Endodermal cell (in vitro differentiated cells): Measurements from ENCODE around the gene STX8. TPM values are rescaled to one million over a fixed set of nuclear protein-coding genes. Genes with fewer than 3 reads are reported as not detected.

ENCODE experiments used
- DNase-seq: peaks from one replicate; pipeline ENCODE4 v3.0.0-alpha.2; 2017
- H3K27ac ChIP-seq: 2 replicates; pipeline ENCODE4 v1.5.1; 2013; ENCODE audit warnings: mild to moderate bottlenecking, low read depth, low read length, moderate library complexity
- H3K27me3 ChIP-seq: 2 replicates; pipeline ENCODE4 v1.6.1; 2013; ENCODE audit warnings: mild to moderate bottlenecking, low read length, moderate library complexity; ENCODE audit not compliant: insufficient read depth, control insufficient read depth, poor library complexity, severe bottlenecking
- H3K36me3 ChIP-seq: 2 replicates; pipeline ENCODE4 v1.7.0; 2013; ENCODE audit warnings: mild to moderate bottlenecking, low read length, moderate library complexity; ENCODE audit not compliant: control insufficient read depth, insufficient read depth
- H3K4me1 ChIP-seq: one replicate; pipeline ENCODE4 v1.7.0; 2013; ENCODE audit warnings: low read length; ENCODE audit not compliant: control insufficient read depth, insufficient read depth
- H3K4me3 ChIP-seq: 2 replicates; pipeline ENCODE4 v1.5.1; 2013; ENCODE audit warnings: mild to moderate bottlenecking, low read length, moderate library complexity
- H3K9ac ChIP-seq: 2 replicates; pipeline ENCODE4 v1.6.1; 2013; ENCODE audit warnings: mild to moderate bottlenecking, low read length, moderate library complexity; ENCODE audit not compliant: poor library complexity, severe bottlenecking; ENCODE audit errors: extremely low read depth
- H3K9me3 ChIP-seq: 2 replicates; pipeline ENCODE4 v1.6.1; 2013; ENCODE audit warnings: mild to moderate bottlenecking, low read length, moderate library complexity; ENCODE audit not compliant: control insufficient read depth
- H3K27ac Mint-ChIP-seq: 2 replicates; pipeline ENCODE4 v1.8.0; 2020; ENCODE audit warnings: mixed read lengths
- H3K27me3 Mint-ChIP-seq: 2 replicates; pipeline ENCODE4 v1.8.0; 2021; ENCODE audit warnings: mild to moderate bottlenecking, mixed read lengths; ENCODE audit not compliant: insufficient read depth
- H3K36me3 Mint-ChIP-seq: 2 replicates; pipeline ENCODE4 v1.8.0; 2020; ENCODE audit warnings: low read depth, mixed read lengths
- H3K4me1 Mint-ChIP-seq: 2 replicates; pipeline ENCODE4 v1.8.0; 2020; ENCODE audit warnings: mixed read lengths
- H3K4me3 Mint-ChIP-seq: 2 replicates; pipeline ENCODE4 v1.8.0; 2020; ENCODE audit warnings: mild to moderate bottlenecking, moderate library complexity, mixed read lengths
- H3K9me3 Mint-ChIP-seq: 2 replicates; pipeline ENCODE4 v1.8.0; 2020; ENCODE audit warnings: mild to moderate bottlenecking, mixed read lengths
- WGBS, 2 experiments: methylation state at CpG; one replicate each; pipeline versions ENCODE4 v1.1.5 to v1.1.7; 2013; ENCODE audit warnings: missing lambda C conversion rate in 2 of 2, mixed read lengths in 1 of 2; ENCODE audit not compliant: insufficient coverage in 1 of 2, insufficient read length in 1 of 2; 5-methylcytosine and 5-hydroxymethylcytosine counted together
- total RNA-seq, 2 donors: library from RNA; stranded (reverse); fragmentation: NEBNext Ultra II Directional in 1 of 2; extraction: Animal tissue kit (Norgen Biotek cat#: 25700) in 1 of 2; gene quantifications; 2 replicates in 1 of 2; 3 replicates in 1 of 2; pipeline ENCODE4 v1.2.1, GENCODE V29; 2021
- TF ChIP-seq, protein P1 (sequence below): fragments of 200-600 bp; sonication (generic); conservative IDR thresholded peaks from 2 replicates; pipeline ENCODE4 v1.5.0; 2021; ENCODE audit warnings: antibody characterized with exemption, mild to moderate bottlenecking

The STX8 gene
- total RNA-seq, 2 donors from 2014 or later = 82.5 to 98.2 TPM

DNA sequence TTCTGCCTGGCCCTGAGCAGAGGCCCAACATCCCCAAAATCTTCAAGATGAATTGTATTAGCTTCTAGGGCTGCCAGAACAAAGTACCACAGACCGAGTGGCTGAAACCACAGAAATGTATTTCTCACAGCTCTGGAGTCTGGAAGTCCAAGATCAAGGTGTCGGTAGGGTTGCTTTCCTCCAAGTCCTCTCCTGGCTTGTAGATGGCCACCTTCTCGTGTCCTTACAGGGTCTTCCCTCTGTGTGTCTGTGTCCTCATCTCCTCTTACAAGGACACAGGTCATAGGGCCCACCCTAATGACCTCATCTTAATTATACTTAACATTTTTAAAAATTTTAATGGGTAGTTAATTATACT, 338.6 kb downstream of the STX8 start:
- H3K9me3 Mint-ChIP-seq = no peaks in the 10 kb centered on the region
- H3K27ac Mint-ChIP-seq = no peak overlapping the region
- WGBS, 2 experiments = 96 to 100% methylated on average over 3 of the region's 3 CpGs
- Histone ChIP-seq H3K9ac (no peak overlapping the region), H3K9me3 (no peaks in the 10 kb centered on the region), H3K4me1 (peaks cover 12% of the 10 kb centered on the region), H3K27me3 (no peaks in the 10 kb centered on the region), H3K27ac (no peak overlapping the region), H3K36me3 (peaks cover 8% of the 10 kb centered on the region), H3K4me3 (no peak overlapping the region)
- TF ChIP-seq, protein P1, sequence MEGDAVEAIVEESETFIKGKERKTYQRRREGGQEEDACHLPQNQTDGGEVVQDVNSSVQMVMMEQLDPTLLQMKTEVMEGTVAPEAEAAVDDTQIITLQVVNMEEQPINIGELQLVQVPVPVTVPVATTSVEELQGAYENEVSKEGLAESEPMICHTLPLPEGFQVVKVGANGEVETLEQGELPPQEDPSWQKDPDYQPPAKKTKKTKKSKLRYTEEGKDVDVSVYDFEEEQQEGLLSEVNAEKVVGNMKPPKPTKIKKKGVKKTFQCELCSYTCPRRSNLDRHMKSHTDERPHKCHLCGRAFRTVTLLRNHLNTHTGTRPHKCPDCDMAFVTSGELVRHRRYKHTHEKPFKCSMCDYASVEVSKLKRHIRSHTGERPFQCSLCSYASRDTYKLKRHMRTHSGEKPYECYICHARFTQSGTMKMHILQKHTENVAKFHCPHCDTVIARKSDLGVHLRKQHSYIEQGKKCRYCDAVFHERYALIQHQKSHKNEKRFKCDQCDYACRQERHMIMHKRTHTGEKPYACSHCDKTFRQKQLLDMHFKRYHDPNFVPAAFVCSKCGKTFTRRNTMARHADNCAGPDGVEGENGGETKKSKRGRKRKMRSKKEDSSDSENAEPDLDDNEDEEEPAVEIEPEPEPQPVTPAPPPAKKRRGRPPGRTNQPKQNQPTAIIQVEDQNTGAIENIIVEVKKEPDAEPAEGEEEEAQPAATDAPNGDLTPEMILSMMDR = no peak
- H3K36me3 Mint-ChIP-seq = peaks cover 9% of the 10 kb centered on the region
- peaks cover 29% of the 10 kb centered on the region for H3K4me1 Mint-ChIP-seq
- H3K27me3 Mint-ChIP-seq = peaks cover 3% of the 10 kb centered on the region
- DNase-seq = no peak
- no peak overlapping the region for H3K4me3 Mint-ChIP-seq

- Histone ChIP-seq H3K4me3 (no peak overlapping the region), H3K9me3 (no peaks in the 10 kb centered on the region), H3K27ac (no peak overlapping the region), H3K27me3 (no peaks in the 10 kb centered on the region), H3K36me3 (peaks cover 8% of the 10 kb centered on the region), H3K9ac (no peak overlapping the region), H3K4me1 (peaks cover 12% of the 10 kb centered on the region)
- TF ChIP-seq, protein P1 = no peak
- H3K4me3 Mint-ChIP-seq = no peak overlapping the region
- no peak overlapping the region for H3K27ac Mint-ChIP-seq
- peaks cover 3% of the 10 kb centered on the region for H3K27me3 Mint-ChIP-seq
- no peak for DNase-seq
- 84 to 95% methylated on average over 4 to 6 of the region's 7 CpGs for WGBS, 2 experiments
- peaks cover 9% of the 10 kb centered on the region for H3K36me3 Mint-ChIP-seq
- H3K4me1 Mint-ChIP-seq = peaks cover 27% of the 10 kb centered on the region
- H3K9me3 Mint-ChIP-seq = no peaks in the 10 kb centered on the region
Observed at GRCh38 chr17:9236286-9237052, 339.2 kb downstream of the STX8 start.

GRCh38 chr17:9235346-9235745, 340.3 kb downstream of the STX8 start:
- H3K27ac ChIP-seq = no peak overlapping the region
- H3K4me3 ChIP-seq = no peak overlapping the region

More at GRCh38 chr17:9235346-9235745, 340.3 kb downstream of the STX8 start:
- Histone ChIP-seq H3K9ac (no peak overlapping the region), H3K4me1 (peaks cover 5% of the 10 kb centered on the region), H3K27me3 (no peaks in the 10 kb centered on the region), H3K9me3 (no peaks in the 10 kb centered on the region), H3K36me3 (peaks cover 8% of the 10 kb centered on the region)
- Mint-ChIP-seq H3K36me3 (peaks cover 9% of the 10 kb centered on the region), H3K4me3 (no peak overlapping the region), H3K27me3 (peaks cover 3% of the 10 kb centered on the region), H3K9me3 (no peaks in the 10 kb centered on the region), H3K27ac (no peak overlapping the region), H3K4me1 (peaks cover 18% of the 10 kb centered on the region)
- DNase-seq = no peak
- TF ChIP-seq, protein P1 = no peak
- 88 to 93% methylated on average over 4 of the region's 4 CpGs for WGBS, 2 experiments
